Endodermal cell (in vitro differentiated cells): Measurements from ENCODE around the gene EMP1. TPM values are rescaled to one million over a fixed set of nuclear protein-coding genes. Genes with fewer than 3 reads are reported as not detected.
A peak's percentile ranks its signal among the peaks of the same experiment; 100 is the strongest.

ENCODE experiments used
- DNase-seq: peaks from one replicate; pipeline ENCODE4 v3.0.0-alpha.2; 2017
- H3K27ac ChIP-seq: 2 replicates; pipeline ENCODE4 v1.5.1; 2013; ENCODE audit warnings: mild to moderate bottlenecking, low read depth, low read length, moderate library complexity
- H3K27me3 ChIP-seq: 2 replicates; pipeline ENCODE4 v1.6.1; 2013; ENCODE audit warnings: mild to moderate bottlenecking, low read length, moderate library complexity; ENCODE audit not compliant: insufficient read depth, control insufficient read depth, poor library complexity, severe bottlenecking
- H3K36me3 ChIP-seq: 2 replicates; pipeline ENCODE4 v1.7.0; 2013; ENCODE audit warnings: mild to moderate bottlenecking, low read length, moderate library complexity; ENCODE audit not compliant: control insufficient read depth, insufficient read depth
- H3K4me1 ChIP-seq: one replicate; pipeline ENCODE4 v1.7.0; 2013; ENCODE audit warnings: low read length; ENCODE audit not compliant: control insufficient read depth, insufficient read depth
- H3K4me3 ChIP-seq: 2 replicates; pipeline ENCODE4 v1.5.1; 2013; ENCODE audit warnings: mild to moderate bottlenecking, low read length, moderate library complexity
- H3K9ac ChIP-seq: 2 replicates; pipeline ENCODE4 v1.6.1; 2013; ENCODE audit warnings: mild to moderate bottlenecking, low read length, moderate library complexity; ENCODE audit not compliant: poor library complexity, severe bottlenecking; ENCODE audit errors: extremely low read depth
- H3K9me3 ChIP-seq: 2 replicates; pipeline ENCODE4 v1.6.1; 2013; ENCODE audit warnings: mild to moderate bottlenecking, low read length, moderate library complexity; ENCODE audit not compliant: control insufficient read depth
- H3K27ac Mint-ChIP-seq: 2 replicates; pipeline ENCODE4 v1.8.0; 2020; ENCODE audit warnings: mixed read lengths
- H3K27me3 Mint-ChIP-seq: 2 replicates; pipeline ENCODE4 v1.8.0; 2021; ENCODE audit warnings: mild to moderate bottlenecking, mixed read lengths; ENCODE audit not compliant: insufficient read depth
- H3K36me3 Mint-ChIP-seq: 2 replicates; pipeline ENCODE4 v1.8.0; 2020; ENCODE audit warnings: low read depth, mixed read lengths
- H3K4me1 Mint-ChIP-seq: 2 replicates; pipeline ENCODE4 v1.8.0; 2020; ENCODE audit warnings: mixed read lengths
- H3K4me3 Mint-ChIP-seq: 2 replicates; pipeline ENCODE4 v1.8.0; 2020; ENCODE audit warnings: mild to moderate bottlenecking, moderate library complexity, mixed read lengths
- H3K9me3 Mint-ChIP-seq: 2 replicates; pipeline ENCODE4 v1.8.0; 2020; ENCODE audit warnings: mild to moderate bottlenecking, mixed read lengths
- CTCF ChIP-seq: fragments of 200-600 bp; sonication (generic); conservative IDR thresholded peaks from 2 replicates; pipeline ENCODE4 v1.5.0; 2021; ENCODE audit warnings: antibody characterized with exemption, mild to moderate bottlenecking
- WGBS, 2 experiments: methylation state at CpG; one replicate each; pipeline versions ENCODE4 v1.1.5 to v1.1.7; 2013; ENCODE audit warnings: missing lambda C conversion rate in 2 of 2, mixed read lengths in 1 of 2; ENCODE audit not compliant: insufficient coverage in 1 of 2, insufficient read length in 1 of 2; 5-methylcytosine and 5-hydroxymethylcytosine counted together
- total RNA-seq, 2 donors: library from RNA; stranded (reverse); fragmentation: NEBNext Ultra II Directional in 1 of 2; extraction: Animal tissue kit (Norgen Biotek cat#: 25700) in 1 of 2; gene quantifications; 2 replicates in 1 of 2; 3 replicates in 1 of 2; pipeline ENCODE4 v1.2.1, GENCODE V29; 2021

Gene EMP1
- total RNA-seq, 2 donors from 2014 or later = 0.58 to 0.59 TPM

GRCh38 chr12:13175499-13175898 lies 21.0 kb upstream of the EMP1 start:
- H3K4me1 ChIP-seq = no peaks in the 10 kb centered on the region
- Mint-ChIP-seq H3K36me3 (no peaks in the 10 kb centered on the region), H3K4me3 (no peak overlapping the region), H3K27ac (no peak overlapping the region), H3K27me3 (no peaks in the 10 kb centered on the region), H3K9me3 (no peaks in the 10 kb centered on the region), H3K4me1 (peaks cover 28% of the 10 kb centered on the region)
- DNase-seq = no peak
- H3K4me3 ChIP-seq = no peak overlapping the region
- TF ChIP-seq CTCF = no peak
- no peaks in the 10 kb centered on the region for H3K36me3 ChIP-seq
- H3K27me3 ChIP-seq = no peaks in the 10 kb centered on the region
- WGBS, 2 experiments = 73 to 96% methylated on average over 3 to 4 of the region's 4 CpGs
- H3K27ac ChIP-seq = no peak overlapping the region
- H3K9me3 ChIP-seq = no peaks in the 10 kb centered on the region
- no peak overlapping the region for H3K9ac ChIP-seq

- no peak overlapping the region for H3K4me3 ChIP-seq
- H3K36me3 ChIP-seq = no peaks in the 10 kb centered on the region
- no peak for TF ChIP-seq CTCF
- no peak overlapping the region for H3K9ac ChIP-seq
- Mint-ChIP-seq H3K4me1 (peaks cover 28% of the 10 kb centered on the region), H3K36me3 (no peaks in the 10 kb centered on the region), H3K27me3 (no peaks in the 10 kb centered on the region), H3K27ac (no peak overlapping the region), H3K9me3 (no peaks in the 10 kb centered on the region), H3K4me3 (no peak overlapping the region)
- 96 to 98% methylated on average over 4 of the region's 4 CpGs for WGBS, 2 experiments
- no peaks in the 10 kb centered on the region for H3K4me1 ChIP-seq
- no peak overlapping the region for H3K27ac ChIP-seq
- no peaks in the 10 kb centered on the region for H3K9me3 ChIP-seq
- DNase-seq = no peak
- H3K27me3 ChIP-seq = no peaks in the 10 kb centered on the region
These were observed 20.3 kb upstream of the EMP1 start for GRCh38 chr12:13176256-13176655.

GRCh38 chr12:13177373-13177772 lies 19.2 kb upstream of the EMP1 start:
- no peak overlapping the region for H3K4me3 ChIP-seq
- H3K27ac Mint-ChIP-seq = no peak overlapping the region
- no peak overlapping the region for H3K9ac ChIP-seq
- no peaks in the 10 kb centered on the region for H3K4me1 ChIP-seq
- no peak overlapping the region for H3K4me3 Mint-ChIP-seq
- no peaks in the 10 kb centered on the region for H3K27me3 Mint-ChIP-seq
- H3K9me3 Mint-ChIP-seq = no peaks in the 10 kb centered on the region
- H3K9me3 ChIP-seq = no peaks in the 10 kb centered on the region
- no peaks in the 10 kb centered on the region for H3K36me3 Mint-ChIP-seq
- no peak overlapping the region for H3K27ac ChIP-seq
- no peak for TF ChIP-seq CTCF
- 94 to 96% methylated on average over 4 of the region's 4 CpGs for WGBS, 2 experiments
- DNase-seq = peak; percentile 5
- H3K27me3 ChIP-seq = no peaks in the 10 kb centered on the region
- H3K36me3 ChIP-seq = no peaks in the 10 kb centered on the region
- H3K4me1 Mint-ChIP-seq = peaks cover 24% of the 10 kb centered on the region
